BJ (cell line): Measurements from ENCODE around the gene SLC34A3. TPM values are rescaled to one million over a fixed set of nuclear protein-coding genes. Genes with fewer than 3 reads are reported as not detected.
A peak's percentile ranks its signal among the peaks of the same experiment; 100 is the strongest.

ENCODE experiments used
- CTCF ChIA-PET: fragments of 350-600 bp; formaldehyde crosslinking; extraction: SDS; loops from one replicate; lab custom pipeline; 2021; ENCODE audit warnings: antibody characterized with exemption, inconsistent platforms; lab: Yijun Ruan, JAX
- POLR2A ChIA-PET: fragments of 300-600 bp; sonication (Branson Sonifier 250); formaldehyde crosslinking; extraction: SDS; loops from one replicate; lab custom pipeline; 2021; ENCODE audit warnings: antibody characterized with exemption; lab: Charles Lee
- DNase-seq: peaks from one replicate; pipeline ENCODE4 v3.0.0-alpha.2; 2011; ENCODE audit warnings: low read depth
- H3K27me3 ChIP-seq: 2 replicates; pipeline ENCODE4 v1.6.0; 2011; ENCODE audit warnings: low read length; ENCODE audit not compliant: control insufficient read depth, insufficient read depth
- H3K36me3 ChIP-seq: 2 replicates; pipeline ENCODE4 v1.5.1; 2011; ENCODE audit warnings: low read length; ENCODE audit not compliant: control insufficient read depth, insufficient read depth
- H3K4me3 ChIP-seq: 2 replicates; pipeline ENCODE4 v1.5.1; 2011; ENCODE audit warnings: low read depth, mild to moderate bottlenecking, control low read depth, low read length
- polyA plus RNA-seq: library from polyadenylated mRNA; depleted of rRNA; stranded (reverse); fragments of >200 nt; gene quantifications from 2 replicates; pipeline ENCODE4 v1.2.3, GENCODE V29; 2011
- TF ChIP-seq, protein P1 (sequence below): IDR thresholded peaks from 2 replicates; pipeline ENCODE4 v1.5.1; 2011; ENCODE audit warnings: low read depth, mild to moderate bottlenecking, control low read depth, inconsistent platforms, low read length, moderate library complexity; ENCODE audit not compliant: insufficient read depth

The SLC34A3 gene
- polyA plus RNA-seq, 1 experiment, result not detected

DNA sequence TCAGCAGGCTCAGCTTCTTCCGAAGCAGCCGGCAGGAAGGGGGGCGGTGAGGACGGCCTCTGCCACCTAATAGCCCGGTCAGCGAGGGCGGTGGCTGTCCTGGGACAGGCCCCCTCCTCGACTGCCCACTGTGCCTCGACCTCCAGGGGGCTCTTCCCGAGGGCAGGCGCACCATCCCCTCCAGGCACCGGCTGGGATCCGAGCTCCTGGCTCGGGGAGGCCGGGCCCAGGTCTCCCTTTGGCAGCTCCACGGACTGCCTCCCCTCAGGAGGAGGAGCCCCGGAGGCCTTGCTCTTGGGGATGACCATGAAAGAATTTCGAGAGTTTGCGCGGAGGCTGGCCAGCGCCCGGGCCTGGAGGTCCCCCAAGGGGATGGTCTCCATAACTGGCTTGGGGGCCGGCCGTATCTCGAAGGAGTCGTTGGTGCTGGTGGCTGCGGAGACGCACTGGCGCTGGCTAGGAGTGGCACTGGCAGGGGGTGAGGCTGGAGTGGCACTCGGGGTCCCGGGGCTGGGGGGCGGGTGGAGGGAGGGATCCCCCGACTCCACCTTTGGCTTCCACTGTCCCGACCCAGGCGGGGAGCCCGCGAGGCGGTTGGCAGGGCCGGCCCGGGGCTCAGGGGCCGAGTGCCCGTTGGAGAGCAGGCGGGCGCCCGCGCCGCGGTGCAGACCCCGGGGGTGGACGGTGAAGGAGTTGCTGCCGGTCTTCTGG, 31.1 kb upstream of the SLC34A3 start:
- Histone ChIP-seq H3K36me3 (no peaks in the 10 kb centered on the region; the same call in 1 of the 2 replicates), H3K4me3 (peak overlapping the region; percentile 52), H3K27me3 (no peaks in the 10 kb centered on the region)
- ChIA-PET CTCF (interaction anchor here (0.8 to 1.0 kb wide), 2 partner anchors 11 to 22 kb away, joined by 3 read pairs; no protein-coding TSS in a partner anchor), POLR2A (interaction anchor here (1.0 kb wide), 1 partner anchor 10 kb away, joined by 3 read pairs; no protein-coding TSS in a partner anchor)
- DNase-seq, result no peak
- TF ChIP-seq, protein P1, sequence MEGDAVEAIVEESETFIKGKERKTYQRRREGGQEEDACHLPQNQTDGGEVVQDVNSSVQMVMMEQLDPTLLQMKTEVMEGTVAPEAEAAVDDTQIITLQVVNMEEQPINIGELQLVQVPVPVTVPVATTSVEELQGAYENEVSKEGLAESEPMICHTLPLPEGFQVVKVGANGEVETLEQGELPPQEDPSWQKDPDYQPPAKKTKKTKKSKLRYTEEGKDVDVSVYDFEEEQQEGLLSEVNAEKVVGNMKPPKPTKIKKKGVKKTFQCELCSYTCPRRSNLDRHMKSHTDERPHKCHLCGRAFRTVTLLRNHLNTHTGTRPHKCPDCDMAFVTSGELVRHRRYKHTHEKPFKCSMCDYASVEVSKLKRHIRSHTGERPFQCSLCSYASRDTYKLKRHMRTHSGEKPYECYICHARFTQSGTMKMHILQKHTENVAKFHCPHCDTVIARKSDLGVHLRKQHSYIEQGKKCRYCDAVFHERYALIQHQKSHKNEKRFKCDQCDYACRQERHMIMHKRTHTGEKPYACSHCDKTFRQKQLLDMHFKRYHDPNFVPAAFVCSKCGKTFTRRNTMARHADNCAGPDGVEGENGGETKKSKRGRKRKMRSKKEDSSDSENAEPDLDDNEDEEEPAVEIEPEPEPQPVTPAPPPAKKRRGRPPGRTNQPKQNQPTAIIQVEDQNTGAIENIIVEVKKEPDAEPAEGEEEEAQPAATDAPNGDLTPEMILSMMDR, result no peak

DNA sequence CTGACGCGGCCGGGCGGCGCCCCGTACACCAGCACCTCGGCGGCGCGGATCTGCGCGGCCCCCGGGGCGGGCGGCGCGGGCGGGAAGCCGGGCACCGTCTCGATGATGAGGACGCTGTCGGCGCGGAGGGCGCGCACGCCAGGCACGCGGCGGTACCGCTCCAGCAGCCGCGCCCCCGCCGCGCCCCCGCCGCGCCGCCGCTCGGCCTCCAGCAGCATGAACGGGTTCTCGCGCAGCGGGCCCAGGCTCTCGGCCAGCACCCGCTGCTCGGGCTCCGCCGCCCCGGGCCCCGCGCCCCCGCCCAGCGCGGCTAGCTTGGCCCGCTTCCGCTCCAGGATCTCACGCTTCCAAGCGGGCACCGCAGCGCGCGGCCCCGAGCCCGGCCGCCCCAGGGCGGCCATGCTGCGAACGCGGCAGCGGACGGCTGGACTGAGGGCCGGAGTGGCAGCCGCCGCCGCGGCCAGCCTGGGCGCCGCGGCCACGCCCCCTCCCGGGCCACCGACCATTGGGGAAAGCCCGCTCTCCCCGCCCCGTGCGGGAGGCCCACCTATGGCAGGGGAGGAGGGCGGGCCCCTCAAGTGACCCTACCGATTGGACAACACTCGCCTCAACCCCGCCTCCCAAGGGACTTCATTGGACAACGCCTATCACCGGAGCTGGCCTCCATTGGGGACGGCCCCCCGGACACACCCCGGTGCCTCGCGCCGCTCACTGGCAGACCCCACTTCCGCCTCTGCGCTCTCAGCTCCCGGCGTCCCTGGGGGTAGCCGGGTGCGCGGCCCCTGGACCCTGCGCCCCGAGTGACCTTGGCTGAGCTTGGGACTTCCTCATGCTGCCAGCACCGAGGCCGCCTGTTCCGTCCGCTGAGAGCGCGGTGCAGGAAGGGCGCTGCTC, 30.1 kb upstream of the SLC34A3 start, which contains the start of gene TPRN:
TPRN (minus strand) TSS at position 431 of the 894 bp plus-strand sequence; CDS start at position 401, 30 bp downstream.
- peak; percentile 89 for DNase-seq
- Histone ChIP-seq H3K4me3 (peak within 1 kb of the TSS; percentile 61), H3K36me3 (no peaks in the 10 kb centered on the region; the same call in 1 of the 2 replicates), H3K27me3 (no peaks in the 10 kb centered on the region)
- TF ChIP-seq, protein P1, result no peak
- ChIA-PET POLR2A (interaction anchor here (0.7 kb wide), 1 partner anchor 93 kb away, joined by 4 read pairs; no protein-coding TSS in a partner anchor), CTCF (interaction anchor here (0.7 to 1.0 kb wide), 2 partner anchors 27 to 154 kb away, joined by 3 to 4 read pairs; partner anchors contain the start of gene RNF224)

DNA sequence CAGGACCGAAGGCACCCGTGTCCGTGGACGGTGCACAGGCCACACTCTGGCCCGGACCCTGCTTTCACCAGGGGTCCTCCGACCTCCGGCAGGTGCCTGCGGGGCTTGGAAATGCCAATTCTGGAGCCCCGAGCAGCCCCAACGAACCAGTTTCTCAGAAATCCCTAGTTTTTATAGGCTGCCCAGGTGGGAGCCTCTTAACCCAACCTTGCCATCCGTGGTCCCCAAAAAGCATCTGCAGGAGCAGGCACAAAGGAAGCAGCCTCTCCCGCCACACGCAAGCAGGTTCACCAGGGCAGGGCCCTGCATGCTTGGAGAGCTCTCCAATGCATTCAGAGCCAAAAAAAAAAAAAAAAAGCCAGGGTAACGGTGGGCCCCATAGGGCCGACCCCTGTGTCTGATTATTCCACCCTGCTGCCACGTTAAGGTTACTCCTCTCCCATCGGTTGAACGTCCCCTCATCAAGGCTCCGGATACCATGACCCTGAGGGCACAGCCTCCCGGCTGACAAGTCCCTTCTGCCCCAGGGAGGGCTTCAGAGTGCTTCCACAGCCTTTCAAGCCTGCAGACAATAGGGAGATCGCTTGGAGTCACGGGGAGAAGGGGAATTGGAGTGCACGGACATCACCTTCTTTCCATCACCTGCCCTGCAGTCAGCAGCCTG, 29.4 kb upstream of the SLC34A3 start:
- H3K27me3 ChIP-seq, result no peaks in the 10 kb centered on the region
- CTCF ChIA-PET, result interaction anchor here (0.7 to 1.0 kb wide), 2 partner anchors 26 to 155 kb away, joined by 3 to 4 read pairs; partner anchors contain the start of gene RNF224
- TF ChIP-seq, protein P1, result no peak
- no peak for DNase-seq
- peak overlapping the region; percentile 61 for H3K4me3 ChIP-seq
- POLR2A ChIA-PET, result interaction anchor here (0.6 to 0.7 kb wide), 2 partner anchors 22 to 92 kb away, joined by 4 to 7 read pairs; no protein-coding TSS in a partner anchor
- H3K36me3 ChIP-seq, result no peaks in the 10 kb centered on the region

DNA sequence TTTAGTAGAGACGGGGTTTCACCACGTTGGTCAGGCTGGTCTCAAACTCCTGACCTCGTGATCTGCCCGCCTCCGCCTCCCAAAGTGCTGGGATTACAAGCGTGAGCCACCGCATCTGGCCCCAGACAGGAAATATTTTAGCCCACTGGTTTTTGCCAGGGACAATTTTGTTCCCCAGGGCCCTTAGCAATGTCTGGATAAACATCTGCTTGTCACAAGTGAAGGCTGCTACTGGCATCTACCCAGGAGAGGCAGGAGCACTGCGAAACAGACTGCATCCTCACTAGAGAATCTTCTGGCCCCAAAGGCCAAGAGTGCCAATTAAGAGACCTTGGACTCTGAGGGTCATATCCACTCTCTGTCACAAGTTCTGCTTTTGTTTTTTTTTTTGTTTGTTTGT, 27.7 kb upstream of the SLC34A3 start:
- H3K4me3 ChIP-seq, result no peak overlapping the region
- DNase-seq, result no peak
- TF ChIP-seq, protein P1, result no peak
- H3K27me3 ChIP-seq, result no peaks in the 10 kb centered on the region
- no peaks in the 10 kb centered on the region for H3K36me3 ChIP-seq
- POLR2A ChIA-PET, result no interaction called here
- CTCF ChIA-PET, result interaction anchor here (1.5 kb wide), 1 partner anchor 24 kb away, joined by 3 read pairs; no protein-coding TSS in a partner anchor
